H1 (cell line): Measurements from ENCODE around the gene TAF6. TPM values are rescaled to one million over a fixed set of nuclear protein-coding genes. Genes with fewer than 3 reads are reported as not detected.

Experiments
- CTCF ChIA-PET: fragments of 300-600 bp; sonication (Branson Sonifier 250); formaldehyde crosslinking; loops from one replicate; lab custom pipeline; 2021; ENCODE audit not compliant: partially characterized antibody; lab: Charles Lee
- POLR2A ChIA-PET: fragments of 300-600 bp; sonication (Branson Sonifier 250); formaldehyde crosslinking; loops from one replicate; lab custom pipeline; 2021; ENCODE audit warnings: inconsistent platforms; ENCODE audit not compliant: partially characterized antibody; lab: Charles Lee
- DNase-seq, 2 experiments: peaks; one replicate each; pipeline versions ENCODE4 v3.0.0 to v3.0.0-alpha.2; 2010 to 2022; ENCODE audit warnings: low spot score in 2 of 2, low read depth in 1 of 2, mixed read lengths in 1 of 2
- FAIRE-seq: peaks from 2 replicates; lab custom pipeline; 2011; peaks lifted over from hg19 to GRCh38; lab: Jason Lieb, UNC
- H2AFZ ChIP-seq: 2 replicates; pipeline ENCODE4 v1.8.1; 2012; ENCODE audit warnings: low read length, inconsistent platforms
- H2AK5ac ChIP-seq: 2 replicates; pipeline ENCODE4 v1.6.1; 2013; ENCODE audit warnings: low read depth, low read length
- H2BK120ac ChIP-seq: replicated peaks from 2 replicates; pipeline ENCODE3; 2013; ENCODE audit warnings: low read depth, low read length, inconsistent platforms
- H2BK12ac ChIP-seq: 2 replicates; pipeline ENCODE4 v1.6.1; 2013; ENCODE audit warnings: low read depth, low read length
- H2BK15ac ChIP-seq: 2 replicates; pipeline ENCODE4 v1.6.1; 2013; ENCODE audit warnings: low read length
- H2BK20ac ChIP-seq: 2 replicates; pipeline ENCODE4 v1.6.1; 2013; ENCODE audit warnings: low read length
- H2BK5ac ChIP-seq: 2 replicates; pipeline ENCODE4 v1.6.1; 2013; ENCODE audit warnings: low read depth, low read length
- H3K14ac ChIP-seq: 2 replicates; pipeline ENCODE4 v1.6.1; 2013; ENCODE audit warnings: inconsistent platforms; ENCODE audit not compliant: insufficient read length
- H3K18ac ChIP-seq: 2 replicates; pipeline ENCODE4 v1.6.1; 2013; ENCODE audit warnings: low read length; ENCODE audit errors: extremely low read depth
- H3K23ac ChIP-seq: 2 replicates; pipeline ENCODE4 v1.6.1; 2013; ENCODE audit warnings: inconsistent platforms; ENCODE audit not compliant: insufficient read length
- H3K23me2 ChIP-seq: 2 replicates; pipeline ENCODE4 v1.6.1; 2013; ENCODE audit warnings: low read depth, low read length
- H3K27ac ChIP-seq: 2 replicates; pipeline ENCODE4 v1.6.1; 2011; ENCODE audit warnings: low read depth, low read length, inconsistent platforms
- H3K27me3 ChIP-seq, 4 experiments: replicated peaks in 1 of 4; 1 replicate in 1 of 4; 2 replicates in 3 of 4; pipeline versions ENCODE4 v1.6.1 to v1.8.1; 2011 to 2013; ENCODE audit warnings: low read length in 3 of 4, mild to moderate bottlenecking in 3 of 4, inconsistent platforms in 2 of 4, mixed read lengths in 2 of 4, moderate library complexity in 1 of 4; ENCODE audit not compliant: control insufficient read depth in 3 of 4, insufficient read depth in 3 of 4; ENCODE audit errors: extremely low read depth in 1 of 4
- H3K36me3 ChIP-seq, 4 experiments: 2 replicates each; pipeline versions ENCODE4 v1.6.1 to v1.8.1; 2011 to 2013; ENCODE audit warnings: mild to moderate bottlenecking in 4 of 4, low read length in 3 of 4, moderate library complexity in 2 of 4, control low read depth in 1 of 4, inconsistent platforms in 1 of 4; ENCODE audit not compliant: insufficient read depth in 4 of 4, control insufficient read depth in 2 of 4
- H3K4ac ChIP-seq: replicated peaks from 2 replicates; pipeline ENCODE3; 2013; ENCODE audit warnings: low read length, low read depth, mixed read lengths, inconsistent platforms; ENCODE audit not compliant: insufficient read length
- H3K4me1 ChIP-seq, 4 experiments: replicated peaks in 1 of 4; 1 replicate in 1 of 4; 2 replicates in 3 of 4; pipeline versions ENCODE4 v1.6.1 to v1.8.1; 2011 to 2013; ENCODE audit warnings: low read length in 3 of 4, inconsistent platforms in 2 of 4, mixed read lengths in 1 of 4; ENCODE audit not compliant: insufficient read depth in 4 of 4, control insufficient read depth in 3 of 4
- H3K4me2 ChIP-seq, 2 experiments: 2 replicates each; pipeline versions ENCODE4 v1.6.1 to v1.8.1; 2011 to 2013; ENCODE audit warnings: low read depth in 2 of 2, low read length in 2 of 2, control low read depth in 1 of 2, inconsistent platforms in 1 of 2, mild to moderate bottlenecking in 1 of 2; ENCODE audit not compliant: insufficient read depth in 1 of 2
- H3K4me3 ChIP-seq, 4 experiments: fragments of 200-600, 300-600 bp in 1 of 4; sonication (generic), shearing (Covaris generic), sonication (Bioruptor Twin) in 1 of 4; 2 replicates each; pipeline versions ENCODE4 v1.5.1 to v1.8.1; 2011 to 2016; ENCODE audit warnings: low read length in 4 of 4, low read depth in 3 of 4, control low read depth in 2 of 4, inconsistent platforms in 2 of 4, mild to moderate bottlenecking in 2 of 4, mixed read lengths in 1 of 4, moderate library complexity in 1 of 4; ENCODE audit not compliant: insufficient read depth in 2 of 4; ENCODE audit errors: extremely low read depth in 1 of 4
- H3K56ac ChIP-seq: replicated peaks from 2 replicates; pipeline ENCODE3; 2013; ENCODE audit warnings: low read depth, mild to moderate bottlenecking, mixed read lengths, low read length, inconsistent platforms; ENCODE audit not compliant: insufficient read length
- H3K79me1 ChIP-seq: 2 replicates; pipeline ENCODE4 v1.6.1; 2013; ENCODE audit warnings: low read depth, low read length, control low read depth
- H3K79me2 ChIP-seq, 2 experiments: 2 replicates each; pipeline versions ENCODE4 v1.6.1 to v1.8.1; 2012 to 2013; ENCODE audit warnings: low read length in 2 of 2, mild to moderate bottlenecking in 2 of 2, inconsistent platforms in 1 of 2; ENCODE audit not compliant: insufficient read depth in 2 of 2, control insufficient read depth in 1 of 2
- H3K9ac ChIP-seq, 4 experiments: replicated peaks in 1 of 4; 1 replicate in 1 of 4; 2 replicates in 3 of 4; pipeline versions ENCODE4 v1.6.1 to v1.8.1; 2011 to 2013; ENCODE audit warnings: low read depth in 3 of 4, low read length in 3 of 4, control low read depth in 2 of 4, mild to moderate bottlenecking in 2 of 4, moderate library complexity in 2 of 4, inconsistent platforms in 1 of 4; ENCODE audit errors: extremely low read depth in 1 of 4
- H3K9me3 ChIP-seq, 2 experiments: 2 replicates each; pipeline versions ENCODE4 v1.6.1 to v1.8.1; 2012 to 2013; ENCODE audit warnings: mild to moderate bottlenecking in 2 of 2, moderate library complexity in 2 of 2, control low read depth in 1 of 2, inconsistent platforms in 1 of 2, low read depth in 1 of 2, low read length in 1 of 2, mixed read lengths in 1 of 2; ENCODE audit not compliant: insufficient read depth in 2 of 2
- H4K20me1 ChIP-seq, 2 experiments: replicated peaks in 1 of 2; 2 replicates each; pipeline versions ENCODE3 to v1.8.1; 2011 to 2013; ENCODE audit warnings: inconsistent platforms in 2 of 2, low read length in 2 of 2, mild to moderate bottlenecking in 1 of 2; ENCODE audit not compliant: insufficient read depth in 2 of 2, control insufficient read depth in 1 of 2
- H4K5ac ChIP-seq: 2 replicates; pipeline ENCODE4 v1.6.1; 2013; ENCODE audit warnings: low read length, low read depth, mixed read lengths, inconsistent platforms; ENCODE audit not compliant: insufficient read length
- H4K8ac ChIP-seq: 2 replicates; pipeline ENCODE4 v1.8.0; 2013; ENCODE audit warnings: mild to moderate bottlenecking, moderate library complexity, low read length, inconsistent platforms; ENCODE audit not compliant: insufficient read depth; ENCODE audit errors: extremely low read depth
- H4K91ac ChIP-seq: replicated peaks from 2 replicates; pipeline ENCODE3; 2013; ENCODE audit warnings: low read length, mixed read lengths, inconsistent platforms; ENCODE audit not compliant: insufficient read length
- ASH2L ChIP-seq: fragments of 200-600, 300-600 bp; sonication (generic); IDR thresholded peaks from one replicate; pipeline ENCODE4 v1.7.1; 2017; ENCODE audit warnings: low read length
- CHD2 ChIP-seq: IDR thresholded peaks from 2 replicates; pipeline ENCODE4 v1.6.1; 2012; ENCODE audit warnings: low read length, improper control_type of control experiment
- GABPA ChIP-seq: IDR thresholded peaks from 2 replicates; pipeline ENCODE4 v1.6.1; 2011; ENCODE audit warnings: mild to moderate bottlenecking, low read length, moderate library complexity, borderline replicate concordance; ENCODE audit not compliant: insufficient read depth
- HDAC2 ChIP-seq, 2 experiments: fragments of 300-600 bp in 1 of 2; sonication (generic) in 1 of 2; IDR thresholded peaks; 2 replicates each; pipeline ENCODE4 v1.6.1; 2011 to 2012; ENCODE audit warnings: low read depth in 2 of 2, low read length in 2 of 2, mild to moderate bottlenecking in 2 of 2, moderate library complexity in 2 of 2, borderline replicate concordance in 1 of 2, inconsistent platforms in 1 of 2
- MAFK ChIP-seq: IDR thresholded peaks from 2 replicates; pipeline ENCODE4 v1.6.1; 2012; ENCODE audit warnings: low read depth, mild to moderate bottlenecking, improper control_type of control experiment, low read length
- POLR2A ChIP-seq, 2 experiments: IDR thresholded peaks; 1 replicate in 1 of 2; 2 replicates in 1 of 2; pipeline ENCODE4 v1.6.1; 2011; ENCODE audit warnings: low read depth in 2 of 2, low read length in 2 of 2, mild to moderate bottlenecking in 2 of 2; ENCODE audit errors: control extremely low read depth in 1 of 2
- RAD21 ChIP-seq, 2 experiments: IDR thresholded peaks in 1 of 2; conservative IDR thresholded peaks in 1 of 2; 2 replicates each; pipeline ENCODE4 v1.6.1; 2011; ENCODE audit warnings: low read depth in 2 of 2, low read length in 2 of 2, improper control_type of control experiment in 1 of 2, inconsistent platforms in 1 of 2, mild to moderate bottlenecking in 1 of 2, moderate library complexity in 1 of 2
- SIX5 ChIP-seq: IDR thresholded peaks from 2 replicates; pipeline ENCODE4 v1.6.1; 2011; ENCODE audit warnings: mild to moderate bottlenecking, low read depth, low read length
- WGBS, 2 experiments: shearing (Covaris generic) in 1 of 2; methylation state at CpG; one replicate each; pipeline versions ENCODE4 v1.1.6 to v1.1.7; 2013 to 2015; ENCODE audit warnings: low lambda C conversion rate in 2 of 2, mixed read lengths in 2 of 2, inconsistent platforms in 1 of 2, low coverage in 1 of 2, missing lambda C conversion rate in 1 of 2; ENCODE audit not compliant: insufficient replicate concordance in 2 of 2, insufficient coverage in 1 of 2, insufficient read length in 1 of 2; ENCODE audit errors: extremely low coverage in 1 of 2, missing lambda C conversion rate in 1 of 2; 5-methylcytosine and 5-hydroxymethylcytosine counted together
- polyA plus RNA-seq, 7 experiments: library from polyadenylated mRNA; depleted of rRNA in 3 of 7; stranded (reverse) in 5 of 7; unstranded in 2 of 7; fragments of >200 nt in 5 of 7; fragments of 200-250 nt in 2 of 7; gene quantifications; 1 replicate in 5 of 7; 2 replicates in 1 of 7; 4 replicates in 1 of 7; pipeline versions ENCODE4 v1.2.1 to v1.2.3, GENCODE V29; 2011 to 2013; ENCODE audit warnings: missing spikeins in 2 of 7, mixed read lengths in 2 of 7
- total RNA-seq: library from RNA; stranded (reverse); fragmentation: NEBNext Ultra II Directional; extraction: Animal tissue kit (Norgen Biotek cat#: 25700); gene quantifications from 2 replicates; pipeline ENCODE4 v1.2.1, GENCODE V29; 2021
- TF ChIP-seq, protein P1 (sequence below): IDR thresholded peaks from 2 replicates; pipeline ENCODE4 v1.6.1; 2012; ENCODE audit warnings: inconsistent platforms

TAF6 gene
- total and polyA plus RNA-seq, 2 of the 8 experiments (the other 6 are each of a cell fraction or from before 2014, with no cell fraction given) = 66.7 to 101 TPM

DNA sequence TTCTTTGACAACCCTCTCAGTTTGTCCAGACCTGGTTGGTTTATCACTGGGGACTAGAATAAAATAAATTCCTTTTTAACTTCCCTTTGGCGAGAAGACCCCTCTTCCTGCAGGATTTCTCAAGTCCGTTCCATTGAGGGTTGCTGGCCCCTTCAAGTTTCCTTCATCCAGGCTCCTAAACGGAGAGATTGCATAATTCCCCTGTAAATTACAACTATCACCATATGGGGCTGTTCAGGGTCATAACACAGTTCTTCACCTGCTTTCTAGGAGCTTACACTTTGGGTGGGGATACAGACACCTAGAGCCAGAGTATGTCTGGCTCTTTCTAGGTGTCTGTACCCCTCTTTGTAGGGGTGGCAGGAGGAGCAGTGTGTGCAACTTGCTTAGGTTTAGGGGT, 33.6 kb downstream of the TAF6 start:
- H3K9ac ChIP-seq = no peak overlapping the region
- TF ChIP-seq CHD2 = no peak
- no peak for TF ChIP-seq RAD21 (IDR thresholded peaks at IDR 0.05 in 1 of 2, conservative IDR thresholded peaks at IDR 0.05 in 1 of 2; ENCODE audit: low read depth in 2 of 2, low read length in 2 of 2)
- no peak for TF ChIP-seq SIX5
- no peak for TF ChIP-seq HDAC2 (IDR thresholded peaks at IDR 0.05; ENCODE audit: borderline replicate concordance in 1 of 2, low read depth in 2 of 2, low read length in 2 of 2)
- no peak for TF ChIP-seq ASH2L
- no peak for TF ChIP-seq POLR2A (IDR thresholded peaks at IDR 0.05; ENCODE audit: control extremely low read depth in 1 of 2, low read depth in 2 of 2, low read length in 2 of 2)
- TF ChIP-seq MAFK = no peak
- TF ChIP-seq, protein P1, sequence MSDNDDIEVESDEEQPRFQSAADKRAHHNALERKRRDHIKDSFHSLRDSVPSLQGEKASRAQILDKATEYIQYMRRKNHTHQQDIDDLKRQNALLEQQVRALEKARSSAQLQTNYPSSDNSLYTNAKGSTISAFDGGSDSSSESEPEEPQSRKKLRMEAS = no peak
- TF ChIP-seq GABPA = no peak
- no peak overlapping the region for H2BK120ac ChIP-seq
- POLR2A ChIA-PET = interaction anchor here (0.6 to 19.5 kb wide), 4 partner anchors 8 to 26 kb away, joined by 3 to 722 read pairs (median 83); partner anchors contain the start of genes AP4M1 and MCM7
- no peak overlapping the region for H3K27ac ChIP-seq
- H4K8ac ChIP-seq = no peak overlapping the region
- CTCF ChIA-PET = interaction anchor here (1.0 to 2.1 kb wide), 2 partner anchors 16 to 35 kb away, joined by 3 to 5 read pairs; partner anchors contain the start of genes AP4M1 and MCM7
- no peak overlapping the region for H4K91ac ChIP-seq
- H2BK15ac ChIP-seq = no peak overlapping the region
- H2BK20ac ChIP-seq = no peak overlapping the region
- no peaks in the 10 kb centered on the region for H3K27me3 ChIP-seq
- no peak overlapping the region for H3K4me2 ChIP-seq
- H3K79me1 ChIP-seq = no peaks in the 10 kb centered on the region; the same call in 1 of the 2 replicates
- no peaks in the 10 kb centered on the region for H4K20me1 ChIP-seq
- peaks cover 9 to 17% of the 10 kb centered on the region in 2 experiments for H3K79me2 ChIP-seq
- H2AK5ac ChIP-seq = no peak overlapping the region
- H2BK5ac ChIP-seq = no peak overlapping the region
- 92% methylated on average over 3 of the region's 3 CpGs; no CpG with 5 or more reads in 1 of the 2 experiments for WGBS, 2 experiments
- no peak for DNase-seq
- no peak overlapping the region for H3K4me3 ChIP-seq
- no peak for FAIRE-seq
- H2AFZ ChIP-seq = no peak overlapping the region
- H3K18ac ChIP-seq = no peak overlapping the region
- peaks cover 10% of the 10 kb centered on the region; the same call in 1 of the 2 replicates for H3K23me2 ChIP-seq
- no peak overlapping the region for H2BK12ac ChIP-seq
- H3K23ac ChIP-seq = no peak overlapping the region
- no peaks in the 10 kb centered on the region for H3K9me3 ChIP-seq
- no peak overlapping the region for H4K5ac ChIP-seq
- H3K4me1 ChIP-seq = peaks cover 0 to 9% (median 2%) of the 10 kb centered on the region in 4 experiments; a peak in 2 of 7 replicates
- H3K56ac ChIP-seq = no peak overlapping the region
- no peak overlapping the region for H3K4ac ChIP-seq
- no peak overlapping the region for H3K14ac ChIP-seq
- peaks cover 0 to 3% (median 1%) of the 10 kb centered on the region in 4 experiments; a peak in 4 of 8 replicates for H3K36me3 ChIP-seq
